DMS 273 (cell line): ENCODE results near the gene STAT2.
"Not testable (repeated sequence)": the region's sequence is repeated elsewhere in the genome, so short reads cannot be mapped to it uniquely, and the experiment has no call there.

ENCODE experiments used
- DNase-seq: peaks from one replicate; lab custom pipeline; 2025; ENCODE audit not compliant: unreplicated experiment; lab: John Stamatoyannopoulos, UW

The STAT2 gene

DNA sequence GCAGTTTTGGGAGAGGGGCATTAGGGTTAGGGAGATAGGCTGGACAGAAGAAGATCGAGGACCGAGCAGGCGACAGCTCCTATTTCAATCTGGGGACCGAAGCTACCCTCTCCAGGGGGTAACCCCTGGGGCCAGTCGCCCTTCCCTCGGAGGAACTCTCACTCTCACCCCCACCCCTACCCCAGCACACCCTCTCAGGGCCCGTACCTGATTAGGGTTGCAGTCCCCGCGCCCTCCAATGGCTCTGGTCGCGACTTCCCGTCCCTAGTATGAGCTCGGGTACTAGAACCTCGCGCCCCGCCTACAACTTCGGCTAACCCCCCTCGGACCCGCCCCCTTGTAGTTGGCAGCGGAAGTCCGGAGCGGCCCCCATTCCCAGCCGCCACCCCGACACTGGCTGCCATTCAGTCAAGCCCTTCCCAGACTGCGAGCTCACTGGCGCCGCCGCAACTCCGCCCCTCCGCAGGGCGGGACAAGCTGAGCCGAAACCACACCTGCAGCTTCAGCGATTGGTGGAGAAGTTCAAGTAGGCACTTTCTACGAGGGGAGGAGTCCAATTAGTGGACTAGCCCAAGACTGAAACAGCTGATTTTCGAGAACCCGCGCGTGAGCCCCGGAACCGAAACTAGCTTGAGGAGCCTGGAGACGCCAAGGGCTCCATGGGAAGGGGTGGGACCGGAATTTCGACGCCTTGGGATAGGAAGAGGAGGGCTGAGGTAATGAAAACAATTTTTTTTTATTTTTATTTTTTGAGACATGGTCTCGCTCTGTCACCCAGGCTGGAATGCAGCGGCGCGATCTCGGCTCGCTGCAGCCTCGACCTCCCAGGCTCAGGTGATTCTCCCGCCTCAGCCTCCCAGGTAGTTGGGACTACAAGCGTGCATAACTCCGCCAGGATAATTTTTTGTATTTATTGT lies at the start of gene STAT2:
TSS of gene STAT2 (minus strand) at position 257 of the 917 bp plus-strand sequence. CDS start 3,536 bp downstream, outside the sequence.
- peak; percentile 99 for DNase-seq

DNA sequence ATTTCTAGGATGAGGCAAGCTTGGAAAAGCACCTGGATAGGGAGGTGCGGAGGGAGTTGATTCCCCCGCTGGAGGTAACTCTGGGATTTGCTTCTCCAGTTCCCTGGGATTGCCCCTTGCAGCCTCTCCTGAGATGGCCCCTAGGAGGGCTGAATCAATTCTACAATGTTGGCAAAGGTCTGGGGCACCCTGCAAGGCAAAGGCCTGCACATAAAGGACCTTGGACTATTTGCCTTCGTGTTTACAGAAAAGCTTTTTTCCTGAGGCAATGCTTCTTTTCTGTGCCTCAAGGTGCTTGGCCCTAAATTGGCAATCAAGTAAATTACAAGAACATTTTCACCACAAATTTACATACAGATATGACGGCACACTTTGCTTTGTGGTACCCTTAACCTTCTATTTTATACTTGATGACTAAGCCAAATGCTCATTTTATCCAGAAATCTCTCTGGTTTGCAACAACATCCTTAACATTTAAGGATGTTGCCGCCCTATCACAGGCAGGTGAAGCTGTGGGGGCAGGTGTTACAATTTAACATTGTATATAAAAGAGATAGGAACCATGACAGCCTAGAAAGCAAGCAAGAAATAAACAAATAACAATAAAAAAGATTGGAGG lies 49.0 kb upstream of the STAT2 start:
- DNase-seq: no peak

DNA sequence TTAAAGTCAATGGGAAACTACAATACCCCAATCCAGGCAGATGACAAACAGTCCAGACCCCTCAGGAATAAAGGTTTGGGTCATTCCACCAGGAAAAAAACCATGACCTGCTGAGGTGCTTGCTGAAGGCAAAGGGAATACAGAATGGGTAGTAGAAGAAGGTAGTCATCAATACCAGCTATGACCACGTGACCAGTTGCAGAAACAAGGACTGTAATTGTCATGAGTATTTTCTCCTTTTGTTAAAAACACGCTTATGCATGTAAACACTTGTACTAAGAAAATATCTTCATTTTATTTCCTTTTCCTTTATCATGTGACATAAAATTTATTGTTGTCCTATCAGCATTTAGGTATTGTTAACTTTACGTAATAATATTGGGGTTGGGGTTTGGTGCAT lies 44.3 kb upstream of the STAT2 start:
- not testable (repeated sequence) for DNase-seq

DNA sequence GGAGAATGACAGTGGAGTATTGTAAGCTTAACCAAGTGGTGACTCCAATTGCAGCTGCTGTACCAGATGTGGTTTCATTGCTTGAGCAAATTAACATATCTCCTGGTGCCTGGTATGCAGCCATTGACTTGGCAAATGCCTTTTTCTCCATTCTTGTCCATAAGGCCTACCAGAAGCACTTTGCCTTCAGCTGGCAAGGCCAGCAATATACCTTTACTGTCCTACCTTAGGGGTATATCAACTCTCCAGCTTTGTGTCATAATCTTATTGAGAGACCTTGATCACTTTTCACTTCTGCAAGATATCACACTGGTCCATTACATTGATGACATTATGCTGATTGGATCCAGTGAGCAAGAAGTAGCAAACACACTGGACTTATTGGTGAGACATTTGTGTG lies 41.7 kb upstream of the STAT2 start:
- not testable (repeated sequence) for DNase-seq

GRCh38 chr12:56401125-56401524 lies 41.2 kb upstream of the STAT2 start:
- not testable (repeated sequence) for DNase-seq

DNA sequence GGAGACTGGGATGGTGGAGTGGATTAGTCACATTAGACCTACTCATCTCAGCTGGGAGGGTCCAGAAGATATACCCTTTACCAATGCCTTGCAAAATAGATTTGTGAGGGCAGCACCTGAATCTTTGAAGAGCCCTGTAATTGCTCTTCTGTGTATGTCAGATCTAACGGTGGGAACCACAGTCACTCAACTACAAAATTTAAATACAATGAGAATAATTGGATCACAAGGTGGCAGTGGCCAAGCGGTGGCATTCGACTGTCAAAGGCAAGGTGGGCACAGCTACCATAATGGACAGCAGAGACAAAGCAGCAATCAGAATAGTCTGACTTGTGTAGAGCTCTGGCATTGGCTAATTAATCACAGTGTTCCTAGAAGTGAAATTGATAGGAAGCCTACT lies 39.6 kb upstream of the STAT2 start:
- not testable (repeated sequence) for DNase-seq

DNA sequence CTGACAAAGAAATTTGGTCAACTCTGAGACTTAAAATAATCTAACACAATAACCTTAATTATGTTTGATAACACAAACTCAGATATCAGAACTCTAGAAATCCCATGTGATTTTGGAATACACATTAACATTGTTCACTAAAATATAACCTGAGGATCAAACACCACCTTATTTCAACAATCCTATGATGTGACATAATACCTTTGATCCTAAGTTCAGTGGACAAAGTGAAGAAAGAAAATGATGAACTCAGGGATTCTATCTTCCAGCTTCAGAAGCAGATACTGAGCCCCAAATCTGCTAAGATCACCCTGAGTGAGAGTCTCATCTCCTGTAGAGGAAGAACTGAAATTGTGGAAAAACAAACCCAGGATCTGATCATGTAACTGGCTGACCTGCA lies 38.4 kb upstream of the STAT2 start:
- DNase-seq: no peak

DNA sequence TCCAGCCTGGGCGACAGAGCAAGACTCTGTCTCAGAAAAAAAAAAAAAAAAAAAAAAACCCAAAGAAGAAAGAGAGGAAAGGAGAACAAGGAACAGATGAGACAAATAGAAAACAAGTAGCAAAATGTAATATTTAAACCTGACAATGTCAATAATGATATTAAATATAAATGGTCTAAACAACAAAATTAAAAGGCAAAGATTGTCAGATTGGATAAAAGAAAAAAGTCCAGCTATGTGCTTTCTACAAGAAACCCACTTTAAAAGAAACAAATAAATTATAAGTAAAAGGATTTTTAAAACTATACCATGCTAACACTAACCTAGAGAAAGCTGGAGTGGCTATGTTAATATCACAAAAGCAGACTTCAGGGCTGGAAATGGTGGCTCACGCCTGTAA lies 32.4 kb upstream of the STAT2 start:
- DNase-seq: no peak

DNA sequence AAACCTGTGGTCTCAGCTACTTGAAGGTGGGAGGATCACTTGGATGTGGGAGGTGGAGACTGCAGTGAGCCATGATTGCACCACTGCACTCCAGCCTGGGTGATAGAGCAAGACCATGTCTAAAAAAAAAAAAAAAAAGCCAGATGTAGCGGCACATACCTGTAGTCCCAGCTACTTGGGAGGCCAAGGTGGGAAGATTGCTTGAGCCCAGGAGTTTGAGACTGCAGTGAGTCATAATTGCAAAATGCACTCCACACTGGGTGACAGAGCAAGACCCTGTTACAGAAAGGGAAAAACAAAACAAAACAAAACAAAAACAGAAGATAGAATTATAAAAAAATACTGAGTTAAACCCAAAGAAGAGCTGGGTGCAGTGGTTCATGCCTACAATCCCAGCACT lies 31.8 kb upstream of the STAT2 start:
- DNase-seq: no peak

DNA sequence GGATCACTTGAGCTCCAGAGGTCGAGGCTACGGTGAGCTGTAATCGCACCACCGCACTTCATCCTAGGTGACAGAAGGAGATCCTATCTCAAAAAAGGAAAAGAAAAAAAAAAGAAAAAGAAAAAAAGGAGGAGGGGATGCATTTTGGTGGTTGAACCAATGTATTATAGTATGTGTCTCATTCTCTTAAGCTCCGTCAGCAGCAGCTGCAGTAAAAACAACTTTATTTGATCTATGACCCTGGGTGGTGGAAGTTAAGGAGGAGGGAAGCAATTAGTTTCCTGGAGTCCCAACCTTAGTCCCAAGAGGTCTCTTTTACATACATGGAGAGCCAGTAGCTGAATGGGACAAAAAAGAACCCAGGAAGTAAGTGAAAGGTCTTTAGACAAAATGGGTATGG lies 29.5 kb upstream of the STAT2 start:
- DNase-seq: no peak

GRCh38 chr12:56387152-56387736 lies 27.3 kb upstream of the STAT2 start:
- DNase-seq: no peak

- DNase-seq: peak; percentile 11
These were observed 26.0 kb upstream of the STAT2 start for GRCh38 chr12:56385873-56386272.

- no peak for DNase-seq
These were observed 22.7 kb upstream of the STAT2 start for GRCh38 chr12:56382611-56383010.

- DNase-seq: no peak
These were observed 18.0 kb upstream of the STAT2 start for GRCh38 chr12:56377989-56378316.

- no peak for DNase-seq
These were observed 17.5 kb upstream of the STAT2 start for GRCh38 chr12:56377310-56377988.

DNA sequence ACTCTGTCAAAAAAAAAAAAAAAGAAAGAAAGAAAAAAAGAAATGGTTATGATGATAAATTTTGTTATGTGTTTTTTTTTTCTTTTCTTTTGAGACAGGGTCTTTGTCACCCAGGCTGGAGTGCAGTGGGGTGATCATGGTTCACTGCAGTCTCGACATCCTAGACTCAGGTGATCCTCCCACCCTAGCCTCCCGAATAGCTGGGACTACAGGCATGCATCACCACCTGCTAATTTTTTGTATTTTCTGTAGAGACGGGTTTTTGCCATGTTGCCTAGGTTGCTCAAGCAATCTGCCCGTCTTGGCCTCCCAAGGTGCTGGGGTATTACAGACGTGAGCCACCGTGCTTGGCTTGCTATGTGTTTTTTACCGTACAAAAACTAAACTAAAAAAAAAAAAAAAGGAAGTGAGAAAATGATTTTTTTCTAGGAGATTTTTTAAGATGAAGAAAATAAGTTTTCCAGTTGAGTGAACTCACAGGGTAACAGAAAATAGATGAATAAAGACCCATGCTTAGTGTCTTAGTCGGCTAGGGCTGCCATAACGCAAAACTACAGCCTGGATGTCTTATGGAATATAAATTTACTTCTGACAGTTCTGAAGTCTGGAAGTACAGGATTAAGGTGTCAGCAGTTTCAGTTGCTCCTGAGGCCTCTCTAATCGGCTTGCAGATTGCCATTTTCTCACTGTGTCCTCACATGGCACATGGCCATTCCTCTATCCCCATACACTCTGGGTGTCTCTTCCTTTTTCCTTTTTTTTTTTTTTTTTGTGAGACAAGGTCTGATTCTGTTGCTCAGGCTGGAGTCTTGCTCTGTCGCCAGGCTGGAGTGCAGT lies 15.9 kb upstream of the STAT2 start:
- no peak for DNase-seq

GRCh38 chr12:56374726-56375597 lies 15.1 kb upstream of the STAT2 start:
- DNase-seq: no peak

- no peak for DNase-seq
These were observed 13.6 kb upstream of the STAT2 start for GRCh38 chr12:56373515-56373914.

DNA sequence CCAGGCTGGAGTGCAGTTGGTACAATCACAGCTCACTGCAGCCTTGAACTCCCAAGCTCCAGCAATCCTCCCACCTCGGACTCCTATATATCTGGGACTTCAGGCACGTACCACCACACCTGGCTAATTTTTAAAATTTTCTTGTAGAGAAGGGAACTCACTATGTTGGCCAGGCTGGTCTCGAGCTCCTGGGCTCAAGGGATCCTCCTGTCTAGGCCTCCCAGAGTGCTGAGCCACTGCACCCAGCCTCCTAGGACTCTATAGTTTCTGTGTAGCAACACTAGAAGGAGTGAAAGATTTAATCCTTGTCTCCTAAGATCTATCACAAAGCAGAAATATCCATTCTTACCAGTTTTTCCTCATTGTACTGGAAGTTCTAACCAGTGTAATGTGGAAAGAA lies 7.0 kb upstream of the STAT2 start:
- no peak for DNase-seq
